Pancreas (tissue), 10 donors: ENCODE results near the gene PLA2G4B. TPM values are rescaled to one million over a fixed set of nuclear protein-coding genes. Genes with fewer than 3 reads are reported as not detected.

Experiments
- ATAC-seq, 4 donors: fragments of 200-7000 bp; cut with Tn5 transposase; one replicate each; pipeline versions ENCODE4 v1.8.0 to v1.9.1; 2020; ENCODE audit warnings: mild to moderate bottlenecking in 4 of 4, moderate library complexity in 4 of 4
- DNase-seq, 6 donors: peaks; one replicate each; pipeline ENCODE4 v3.0.0-alpha.2; 2020
- FAIRE-seq: peaks from 2 replicates; lab custom pipeline; 2012; peaks lifted over from hg19 to GRCh38; lab: Jason Lieb, UNC
- H3K27ac ChIP-seq, 4 donors: fragments of 200-600 bp; sonication (generic); 1 replicate in 3 of 4; 2 replicates in 1 of 4; pipeline versions ENCODE4 v1.5.0 to v1.8.0; 2020
- H3K27me3 ChIP-seq, 4 donors: fragments of 200-600 bp; one replicate each; pipeline ENCODE4 v1.8.0; 2021
- H3K36me3 ChIP-seq, 3 donors: fragments of 200-600 bp; sonication (generic) in 1 of 3; one replicate each; pipeline versions ENCODE4 v1.5.0 to v1.8.0; 2020 to 2021
- H3K4me1 ChIP-seq, 3 donors: fragments of 200-600 bp; one replicate each; pipeline ENCODE4 v1.8.0; 2021
- H3K4me3 ChIP-seq, 4 donors: fragments of 200-600 bp; sonication (generic) in 2 of 4; one replicate each; pipeline versions ENCODE4 v1.5.0 to v1.8.0; 2020 to 2021
- H3K9me3 ChIP-seq, 4 donors: fragments of 200-600 bp; one replicate each; pipeline ENCODE4 v1.8.0; 2021
- CTCF ChIP-seq, 4 donors: fragments of 200-600 bp; sonication (generic) in 3 of 4; IDR thresholded peaks; one replicate each; pipeline versions ENCODE4 v1.5.0 to v1.8.0; 2021; ENCODE audit warnings: antibody characterized with exemption in 4 of 4
- WGBS, 2 donors: extraction: QIAGEN DNeasy Blood & Tissue Kit; methylation state at CpG; one replicate each; pipeline ENCODE4 v1.1.7; 2013; 5-methylcytosine and 5-hydroxymethylcytosine counted together
- intact Hi-C, 3 donors: fragments of 100-400 bp; cut with DNase I; formaldehyde crosslinking; loops; one replicate each; pipeline versions ENCODE4 v1.11.1 to v1.14.2; 2022
- polyA plus RNA-seq, 2 donors: library from polyadenylated mRNA; stranded (reverse); fragments of 200-250 nt; gene quantifications; one replicate each; pipeline ENCODE4 v1.2.3, GENCODE V29; 2013
- total RNA-seq, 6 donors: library from RNA; stranded (reverse); fragmentation: NEBNext Ultra II Directional in 4 of 6; extraction: Animal tissue kit (Norgen Biotek cat#: 25700) in 4 of 6; gene quantifications; one replicate each; pipeline versions ENCODE4 v1.2.1 to v1.2.4, GENCODE V29; 2021 to 2023
- donor health status: healthy with polysubstance abuse.
- donor health status: DM: no; HTN: no; CAD: no; lungs with moderate emphysema.
- donor health status: DM: no; HTN: no; CAD: no.
- donor health status: control.
- donor health status: control.
- donor health status: Bipolar disorder and iron deficiency.
- donor health status: DM: yes; HTN: yes; CAD: no.
- donor health status: DM: no; HTN: no; CAD: no.
- donor health status: DM: no; HTN: no; CAD: no.
- donor health status: DM: yes; HTN: yes; CAD: no.

Gene PLA2G4B
- total and polyA plus RNA-seq, 8 donors, result 3.5 to 56.8 (median 6.4) TPM

GRCh38 chr15:41852736-41853590, 14.3 kb downstream of the PLA2G4B start:
- DNase-seq, result no peak
- no peak for TF ChIP-seq CTCF (IDR thresholded peaks at IDR 0.05)
- no peaks in the 10 kb centered on the region for H3K4me1 ChIP-seq
- no peaks in the 10 kb centered on the region for H3K27me3 ChIP-seq
- ATAC-seq, result no peak
- intact Hi-C loops, result no loop called here
- H3K36me3 ChIP-seq, result peaks cover 0 to 3% (median 0%) of the 10 kb centered on the region in 3 donors
- H3K4me3 ChIP-seq, result no peak overlapping the region
- FAIRE-seq, result no peak
- 75 to 81% methylated on average over 17 of the region's 17 CpGs for WGBS, 2 donors
- no peaks in the 10 kb centered on the region for H3K9me3 ChIP-seq
- no peak overlapping the region for H3K27ac ChIP-seq

- intact Hi-C loops, result no loop called here
- FAIRE-seq (no peak), ATAC-seq (no peak)
Observed at GRCh38 chr15:41853831-41854230, 15.2 kb downstream of the PLA2G4B start.

GRCh38 chr15:41854443-41854842, 15.8 kb downstream of the PLA2G4B start:
- intact Hi-C loops, result no loop called here
- H3K9me3 ChIP-seq, result no peaks in the 10 kb centered on the region
- no peak for TF ChIP-seq CTCF (IDR thresholded peaks at IDR 0.05)
- H3K4me1 ChIP-seq, result no peaks in the 10 kb centered on the region
- ATAC-seq, result no peak
- 73 to 81% methylated on average over 9 of the region's 9 CpGs for WGBS, 2 donors
- H3K36me3 ChIP-seq, result no peaks in the 10 kb centered on the region
- no peaks in the 10 kb centered on the region for H3K27me3 ChIP-seq
- no peak for FAIRE-seq
- no peak overlapping the region for H3K27ac ChIP-seq
- H3K4me3 ChIP-seq, result no peak overlapping the region
- DNase-seq, result no peak

More at GRCh38 chr15:41853831-41854230, 15.2 kb downstream of the PLA2G4B start:
- WGBS, 2 donors, result 87 to 88% methylated on average over 10 of the region's 10 CpGs
- no peaks in the 10 kb centered on the region for H3K9me3 ChIP-seq
- H3K4me3 ChIP-seq, result no peak overlapping the region
- no peaks in the 10 kb centered on the region for H3K36me3 ChIP-seq
- H3K27ac ChIP-seq, result no peak overlapping the region
- no peak for TF ChIP-seq CTCF (IDR thresholded peaks at IDR 0.05)
- H3K27me3 ChIP-seq, result no peaks in the 10 kb centered on the region
- no peaks in the 10 kb centered on the region for H3K4me1 ChIP-seq
- no peak for DNase-seq

- ATAC-seq (no peak), DNase-seq (no peak), FAIRE-seq (no peak)
- H3K4me1 ChIP-seq, result no peaks in the 10 kb centered on the region
- H3K27me3 ChIP-seq, result no peaks in the 10 kb centered on the region
- no peak overlapping the region for H3K27ac ChIP-seq
- 84 to 87% methylated on average over 29 to 30 of the region's 30 CpGs for WGBS, 2 donors
- no peaks in the 10 kb centered on the region for H3K9me3 ChIP-seq
- H3K4me3 ChIP-seq, result no peak overlapping the region
- intact Hi-C loops, result no loop called here
- TF ChIP-seq CTCF (IDR thresholded peaks at IDR 0.05), result no peak
- H3K36me3 ChIP-seq, result no peaks in the 10 kb centered on the region
Observed at GRCh38 chr15:41855261-41855961, 16.8 kb downstream of the PLA2G4B start.
